ENCODE data around the gene ATG12. TPM values are rescaled to one million over a fixed set of nuclear protein-coding genes. Genes with fewer than 3 reads are reported as not detected.

The ATG12 gene
- total and polyA plus RNA-seq, 2 of the 8 experiments (the other 6 are each of a cell fraction or from before 2014, with no cell fraction given): 23.8 to 49.3 TPM

GRCh38 chr5:115831163-115831768 lies 10.1 kb downstream of the ATG12 start:
- Histone ChIP-seq H2BK120ac (replicated peaks; ENCODE audit: low read depth, low read length) (no peak overlapping the region), H3K79me2 (ENCODE audit: control insufficient read depth in 1 of 2, insufficient read depth in 2 of 2, low read length in 2 of 2) (no peaks in the 10 kb centered on the region), H2BK5ac (ENCODE audit: low read depth, low read length) (no peak overlapping the region), H2BK15ac (ENCODE audit: low read length) (no peak overlapping the region), H4K5ac (ENCODE audit: insufficient read length, low read depth, low read length) (no peak overlapping the region), H2AK5ac (ENCODE audit: low read depth, low read length) (no peak overlapping the region), H2BK12ac (ENCODE audit: low read depth, low read length) (no peak overlapping the region), H3K9me3 (ENCODE audit: insufficient read depth in 2 of 2, low read depth in 1 of 2, low read length in 1 of 2) (peaks cover 0 to under 1% of the 10 kb centered on the region in 2 experiments; a peak in 1 of 4 replicates), H3K56ac (replicated peaks; ENCODE audit: insufficient read length, low read depth, low read length) (no peak overlapping the region), H3K4me2 (ENCODE audit: insufficient read depth in 1 of 2, low read depth in 2 of 2, low read length in 2 of 2) (no peak overlapping the region), H2AFZ (ENCODE audit: low read length) (no peak overlapping the region), H2BK20ac (ENCODE audit: low read length) (no peak overlapping the region), H3K4ac (replicated peaks; ENCODE audit: insufficient read length, low read depth, low read length) (no peak overlapping the region), H3K79me1 (ENCODE audit: low read depth, low read length) (no peaks in the 10 kb centered on the region), H3K9ac (replicated peaks in 1 of 4; ENCODE audit: extremely low read depth in 1 of 4, low read depth in 3 of 4, low read length in 3 of 4) (no peak overlapping the region), H3K4me3 (ENCODE audit: extremely low read depth in 1 of 4, insufficient read depth in 2 of 4, low read depth in 3 of 4, low read length in 4 of 4) (no peak overlapping the region), H3K27ac (ENCODE audit: low read depth, low read length) (no peak overlapping the region), H4K20me1 (replicated peaks in 1 of 2; ENCODE audit: control insufficient read depth in 1 of 2, insufficient read depth in 2 of 2, low read length in 2 of 2) (peaks cover 0 to 2% of the 10 kb centered on the region in 2 experiments), H3K4me1 (replicated peaks in 1 of 4; ENCODE audit: control insufficient read depth in 3 of 4, insufficient read depth in 4 of 4, low read length in 3 of 4) (no peaks in the 10 kb centered on the region), H3K23ac (ENCODE audit: insufficient read length) (no peak overlapping the region), H4K91ac (replicated peaks; ENCODE audit: insufficient read length, low read length) (no peak overlapping the region), H3K14ac (ENCODE audit: insufficient read length) (no peak overlapping the region), H3K27me3 (replicated peaks in 1 of 4; ENCODE audit: control insufficient read depth in 3 of 4, extremely low read depth in 1 of 4, insufficient read depth in 3 of 4, low read length in 3 of 4) (no peaks in the 10 kb centered on the region), H3K18ac (ENCODE audit: extremely low read depth, low read length) (no peak overlapping the region), H3K23me2 (ENCODE audit: low read depth, low read length) (no peaks in the 10 kb centered on the region), H3K36me3 (ENCODE audit: control insufficient read depth in 2 of 4, insufficient read depth in 4 of 4, low read length in 3 of 4) (peaks cover 2 to 33% (median 25%) of the 10 kb centered on the region in 4 experiments; a peak in 6 of 8 replicates), H4K8ac (ENCODE audit: extremely low read depth, insufficient read depth, low read length) (no peak overlapping the region)
- TF ChIP-seq USF2 (IDR thresholded peaks at IDR 0.05; ENCODE audit: low read length) (no peak), EZH2 (IDR thresholded peaks at IDR 0.05; ENCODE audit: low read depth, low read length, severe bottlenecking) (no peak), CTBP2 (IDR thresholded peaks at IDR 0.05; ENCODE audit: borderline replicate concordance, insufficient read depth, insufficient read length, low read length) (no peak), RAD21 (IDR thresholded peaks at IDR 0.05 in 1 of 2, conservative IDR thresholded peaks at IDR 0.05 in 1 of 2; ENCODE audit: low read depth in 2 of 2, low read length in 2 of 2) (peak; percentile 65 to 75), CTCF (IDR thresholded peaks at IDR 0.05; ENCODE audit: control extremely low read depth in 1 of 3, insufficient read depth in 1 of 3, low read depth in 1 of 3, low read length in 3 of 3) (peak in 2 of 3 experiments; percentile 63 to 71; a peak in 3 of 4 replicates), SAP30 (IDR thresholded peaks at IDR 0.05; ENCODE audit: insufficient read depth, insufficient replicate concordance, low read length) (no peak)
- CTCF ChIA-PET (ENCODE audit: partially characterized antibody): interaction anchor here (0.6 to 1.8 kb wide), 12 partner anchors 9 to 210 kb away, joined by 3 to 12 read pairs (median 4); partner anchors contain the start of genes ATG12 and CDO1
- FAIRE-seq (peak; percentile 69), DNase-seq (ENCODE audit: low read depth in 1 of 2, low spot score in 2 of 2) (no peak)
- POLR2A ChIA-PET (ENCODE audit: partially characterized antibody): interaction anchor here (1.0 to 1.3 kb wide), 3 partner anchors 11 to 255 kb away, joined by 3 read pairs; no protein-coding TSS in a partner anchor
- 62% methylated on average over 2 of the region's 2 CpGs; no CpG with 5 or more reads in 1 of the 2 experiments for WGBS, 2 experiments (ENCODE audit: extremely low coverage in 1 of 2, insufficient coverage in 1 of 2, insufficient read length in 1 of 2, insufficient replicate concordance in 2 of 2, low coverage in 1 of 2, low lambda C conversion rate in 2 of 2, missing lambda C conversion rate in 1 of 2)
